NCI-H1105 treated with DMSO at 0.1 percent for 48 hours (cell line): ENCODE data around the gene NOL8.

Source experiments
- DNase-seq: peaks from one replicate; lab custom pipeline; 2025; lab: John Stamatoyannopoulos, UW

NOL8 gene

DNA sequence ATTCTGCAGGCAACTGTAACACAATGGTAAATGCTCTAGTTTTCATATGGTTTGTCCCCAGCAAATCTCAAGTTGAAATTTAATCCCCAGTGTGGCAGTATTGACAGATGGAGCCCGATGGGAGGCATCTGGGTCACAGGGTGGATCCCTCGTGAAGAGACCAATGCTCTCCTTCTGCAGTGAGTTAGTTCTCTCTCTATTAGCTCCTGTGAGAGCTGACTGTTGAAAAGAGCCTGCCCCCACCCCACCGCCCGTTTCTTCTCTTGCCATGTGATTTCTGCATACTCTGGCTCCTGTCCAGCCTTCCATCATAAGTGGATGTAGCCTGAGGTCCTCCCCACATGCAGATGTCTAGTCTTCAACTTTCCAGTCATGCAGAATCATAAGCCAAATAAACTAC, 58.7 kb downstream of the NOL8 start:
- DNase-seq, result no peak

DNA sequence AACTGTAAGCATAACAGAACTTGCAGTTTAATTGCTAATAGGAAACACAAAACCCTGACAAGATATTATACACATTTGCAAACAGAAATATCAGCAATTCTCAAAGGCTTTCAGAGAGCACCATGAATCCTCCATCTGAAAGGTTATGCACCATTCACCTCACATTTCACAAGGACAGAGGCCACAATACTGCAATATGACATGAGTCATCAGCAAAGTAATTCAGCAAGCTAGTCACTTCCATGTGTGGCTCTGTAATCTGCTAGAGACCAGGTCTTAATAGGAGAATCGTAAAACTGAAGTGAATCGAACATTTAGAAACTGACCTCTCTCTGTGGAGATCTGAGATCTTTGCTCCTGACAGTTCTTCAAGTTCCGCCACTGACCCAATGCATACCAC, 60.0 kb downstream of the NOL8 start:
- no peak for DNase-seq

DNA sequence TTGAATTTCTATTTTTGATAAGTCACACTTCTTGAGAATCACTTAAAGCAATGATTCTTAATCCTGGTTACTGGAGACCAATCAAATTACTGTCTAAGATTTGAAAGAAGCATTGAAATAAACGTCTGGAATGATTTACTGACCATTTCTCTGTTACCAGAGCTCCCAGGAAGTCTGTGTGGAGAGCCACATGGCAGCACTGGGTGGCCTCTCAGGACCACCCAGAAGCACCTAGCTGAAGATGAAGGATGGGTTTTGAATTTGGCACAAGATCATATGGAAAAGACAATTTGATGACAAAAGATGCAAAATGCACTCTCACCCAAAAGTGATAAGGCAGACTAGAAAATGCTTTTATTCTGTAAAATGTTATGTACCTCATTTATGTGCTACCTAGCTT, 62.0 kb downstream of the NOL8 start:
- DNase-seq, result no peak

DNA sequence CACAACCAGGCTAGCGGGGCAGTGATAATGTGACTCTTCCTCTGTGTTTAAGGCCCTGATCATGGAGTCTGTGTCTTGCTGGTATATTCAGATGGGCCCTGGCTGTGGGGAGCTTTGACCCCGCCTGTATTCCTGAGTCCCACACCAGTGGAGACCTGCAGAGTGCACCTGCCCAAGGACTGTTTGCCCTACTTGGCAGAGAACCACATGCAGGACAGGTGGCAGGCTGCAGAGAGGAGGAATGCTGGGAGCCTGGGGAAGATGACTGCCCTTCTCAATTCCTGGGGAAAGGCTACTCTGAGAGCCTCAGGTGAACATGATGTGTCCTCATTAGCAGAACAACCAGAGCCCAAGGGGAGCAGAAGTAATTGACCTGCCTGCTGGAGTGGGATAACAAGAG, 67.8 kb downstream of the NOL8 start:
- peak; percentile 3 for DNase-seq

DNA sequence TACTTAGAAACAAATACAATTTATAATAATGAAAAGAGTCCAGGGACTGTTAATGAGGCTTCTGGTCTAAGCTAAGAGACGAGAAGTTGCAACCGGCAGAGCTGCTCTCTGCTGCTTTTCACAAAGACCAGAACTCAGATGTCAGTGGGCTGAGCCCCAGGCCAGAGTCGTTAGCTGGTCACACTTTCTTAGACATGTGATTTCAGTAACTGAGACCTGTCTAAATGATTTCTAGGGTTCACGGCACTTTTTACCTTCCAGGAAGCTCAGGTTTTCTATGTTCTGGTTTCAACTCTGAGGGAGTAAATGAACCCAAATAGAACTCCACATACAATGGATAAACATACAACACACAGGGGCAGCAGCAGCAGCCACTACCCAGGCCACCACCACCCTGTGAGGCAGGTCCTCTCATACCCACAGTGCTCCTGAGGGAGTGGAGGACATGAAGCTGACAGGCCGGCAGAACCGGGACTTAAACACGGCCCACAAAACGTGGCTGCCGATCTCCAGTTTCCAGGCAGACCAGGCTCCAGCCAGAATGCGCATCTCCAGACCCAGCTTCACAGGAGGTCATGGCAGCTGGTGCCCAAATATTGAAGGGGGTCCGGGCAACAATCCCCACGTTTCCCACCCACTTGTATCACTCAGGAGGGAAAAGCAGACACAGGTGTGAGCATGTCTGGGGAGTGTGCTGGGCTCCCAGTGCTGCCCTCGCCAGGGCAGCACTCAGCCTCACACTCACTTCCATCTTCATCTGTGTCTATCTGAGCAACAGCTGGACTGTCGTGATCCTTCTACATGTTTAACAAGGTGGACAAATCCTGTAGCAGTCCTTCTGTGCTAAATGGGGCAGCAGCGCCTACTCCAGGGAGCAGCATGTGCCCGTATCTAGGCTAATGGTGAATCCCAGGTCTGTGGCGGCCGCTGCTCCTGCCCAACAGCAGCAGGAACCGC, 70.5 kb downstream of the NOL8 start:
- DNase-seq, result no peak

DNA sequence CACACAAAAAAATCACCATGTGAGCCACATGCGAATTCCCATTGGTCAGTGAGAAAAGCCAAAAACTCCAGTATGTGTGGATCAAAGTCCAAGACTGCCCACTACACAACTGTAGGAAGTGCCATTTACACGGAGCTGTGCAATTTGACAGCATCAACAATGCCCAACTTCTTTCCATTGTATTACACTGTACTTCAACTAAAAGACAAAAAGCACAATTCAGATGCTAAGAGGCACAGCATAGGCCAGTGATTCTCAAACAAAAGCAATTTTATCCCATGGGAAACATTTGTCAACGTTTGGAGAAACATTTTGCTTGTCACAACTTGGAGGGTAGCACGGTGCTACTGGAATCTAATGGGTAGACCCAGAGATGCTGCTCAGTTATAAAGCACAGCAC, 71.5 kb downstream of the NOL8 start:
- DNase-seq, result no peak

DNA sequence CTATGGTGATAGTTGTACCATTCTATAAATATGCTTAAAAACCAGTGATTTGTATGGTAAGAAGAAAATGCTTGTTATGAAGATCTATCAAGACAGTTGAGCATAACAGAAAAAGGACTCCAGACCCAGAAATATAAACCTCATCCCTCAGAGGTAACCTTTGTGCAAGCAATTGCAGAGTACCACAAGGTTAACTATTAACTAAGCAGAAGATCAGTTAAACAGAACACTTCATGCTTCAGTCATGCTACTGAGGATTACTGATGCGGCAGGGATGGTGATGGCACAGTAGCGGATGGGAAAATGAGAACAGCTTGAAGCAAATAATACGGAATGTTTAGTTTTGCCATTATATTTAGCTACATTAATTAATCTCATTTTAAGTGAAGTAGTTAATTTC, 77.2 kb downstream of the NOL8 start:
- DNase-seq, result no peak
